GM12878 (cell line): Measurements from ENCODE around the gene CRAT. TPM values are rescaled to one million over a fixed set of nuclear protein-coding genes. Genes with fewer than 3 reads are reported as not detected.

Experiments used
- BACH1 ChIP-seq: fragments of 450-650 bp; IDR thresholded peaks from 2 replicates; pipeline ENCODE4 v1.6.1; 2017; ENCODE audit warnings: mild to moderate bottlenecking, borderline replicate concordance
- BHLHE40 ChIP-seq, 2 experiments: fragments of 450-650 bp in 1 of 2; IDR thresholded peaks; 2 replicates each; pipeline ENCODE4 v1.6.1; 2011 to 2017; ENCODE audit warnings: low read depth in 2 of 2, borderline replicate concordance in 1 of 2, improper control_type of control experiment in 1 of 2, low read length in 1 of 2, mild to moderate bottlenecking in 1 of 2
- IKZF1 ChIP-seq: fragments of 450-650 bp; conservative IDR thresholded peaks from 2 replicates; pipeline ENCODE4 v1.6.1; 2017; ENCODE audit warnings: antibody characterized with exemption, mild to moderate bottlenecking
- MEF2A ChIP-seq: IDR thresholded peaks from 2 replicates; pipeline ENCODE4 v1.6.1; 2011; ENCODE audit warnings: low read depth, mild to moderate bottlenecking, low read length, moderate library complexity; ENCODE audit not compliant: insufficient read depth
- MTA3 ChIP-seq: IDR thresholded peaks from 2 replicates; pipeline ENCODE4 v1.6.1; 2012; ENCODE audit warnings: low read length, inconsistent platforms, borderline replicate concordance
- NBN ChIP-seq: fragments of 450-650 bp; IDR thresholded peaks from 2 replicates; pipeline ENCODE4 v1.6.1; 2016
- RCOR1 ChIP-seq: conservative IDR thresholded peaks from 2 replicates; pipeline ENCODE4 v1.6.1; 2012; ENCODE audit warnings: low read depth, low read length, improper control_type of control experiment
- SMAD5 ChIP-seq: IDR thresholded peaks from 2 replicates; pipeline ENCODE4 v1.6.1; 2016; ENCODE audit warnings: antibody characterized with exemption, low read depth
- SREBF1 ChIP-seq: IDR thresholded peaks from 2 replicates; pipeline ENCODE4 v1.6.1; 2012; ENCODE audit warnings: mild to moderate bottlenecking, low read length
- STAT1 ChIP-seq: fragments of 450-650 bp; conservative IDR thresholded peaks from 2 replicates; pipeline ENCODE4 v1.6.1; 2014; ENCODE audit warnings: antibody characterized with exemption, mild to moderate bottlenecking
- SUPT20H ChIP-seq: IDR thresholded peaks from 2 replicates; pipeline ENCODE4 v1.6.1; 2011; ENCODE audit warnings: low read depth, mild to moderate bottlenecking, low read length, moderate library complexity, borderline replicate concordance; ENCODE audit not compliant: control insufficient read depth
- TAF1 ChIP-seq: IDR thresholded peaks from 2 replicates; pipeline ENCODE4 v1.6.1; 2011; ENCODE audit warnings: mild to moderate bottlenecking, low read depth, low read length, borderline replicate concordance
- TARDBP ChIP-seq: IDR thresholded peaks from 2 replicates; pipeline ENCODE4 v1.6.1; 2016; ENCODE audit warnings: borderline replicate concordance
- polyA plus RNA-seq, 11 experiments: library from polyadenylated mRNA; depleted of rRNA in 4 of 11; unstranded in 6 of 11; stranded (reverse) in 5 of 11; fragments of >200 nt; fragmentation: Nextera tagmentation in 4 of 11; fragmentation: Illumina TruSeq in 1 of 11; extraction: Ambion mirVana in 4 of 11; extraction: Trizol in 1 of 11; gene quantifications; 1 replicate in 1 of 11; 2 replicates in 10 of 11; pipeline versions ENCODE4 v1.2.1 to v1.2.3, GENCODE V29; 2011 to 2016; ENCODE audit warnings: inconsistent platforms in 2 of 11, missing spikeins in 2 of 11, low read depth in 1 of 11
- total RNA-seq, 4 experiments: library from RNA; depleted of rRNA in 3 of 4; stranded (reverse); fragments of >200 nt in 3 of 4; fragmentation: Illumina TruSeq in 1 of 4; extraction: Trizol in 1 of 4; gene quantifications; 2 replicates each; pipeline versions ENCODE4 v1.2.1 to v1.2.3, GENCODE V29; 2013 to 2021
- TF ChIP-seq, protein P1 (sequence below): fragments of 450-650 bp; IDR thresholded peaks from 2 replicates; pipeline ENCODE4 v1.6.1; 2017; ENCODE audit warnings: mild to moderate bottlenecking, moderate library complexity
- TF ChIP-seq, protein P2 (sequence below): fragments of 450-650 bp; conservative IDR thresholded peaks from 2 replicates; pipeline ENCODE4 v1.6.1; 2017; ENCODE audit warnings: mild to moderate bottlenecking, moderate library complexity
- TF ChIP-seq, protein P3 (sequence below): IDR thresholded peaks from 2 replicates; pipeline ENCODE4 v1.6.1; 2011; ENCODE audit warnings: borderline replicate concordance, low read depth, mild to moderate bottlenecking, moderate library complexity, low read length; ENCODE audit not compliant: insufficient read depth, poor library complexity, severe bottlenecking
- TF ChIP-seq, protein P4 (sequence below): fragments of 450-650 bp; IDR thresholded peaks from 2 replicates; pipeline ENCODE4 v1.6.1; 2016; ENCODE audit warnings: mild to moderate bottlenecking

Gene CRAT
- total and polyA plus RNA-seq, 10 of the 15 experiments (the other 5 are each of a cell fraction or from before 2014, with no cell fraction given) = 0.10 to 3.4 (median 1.8) TPM

DNA sequence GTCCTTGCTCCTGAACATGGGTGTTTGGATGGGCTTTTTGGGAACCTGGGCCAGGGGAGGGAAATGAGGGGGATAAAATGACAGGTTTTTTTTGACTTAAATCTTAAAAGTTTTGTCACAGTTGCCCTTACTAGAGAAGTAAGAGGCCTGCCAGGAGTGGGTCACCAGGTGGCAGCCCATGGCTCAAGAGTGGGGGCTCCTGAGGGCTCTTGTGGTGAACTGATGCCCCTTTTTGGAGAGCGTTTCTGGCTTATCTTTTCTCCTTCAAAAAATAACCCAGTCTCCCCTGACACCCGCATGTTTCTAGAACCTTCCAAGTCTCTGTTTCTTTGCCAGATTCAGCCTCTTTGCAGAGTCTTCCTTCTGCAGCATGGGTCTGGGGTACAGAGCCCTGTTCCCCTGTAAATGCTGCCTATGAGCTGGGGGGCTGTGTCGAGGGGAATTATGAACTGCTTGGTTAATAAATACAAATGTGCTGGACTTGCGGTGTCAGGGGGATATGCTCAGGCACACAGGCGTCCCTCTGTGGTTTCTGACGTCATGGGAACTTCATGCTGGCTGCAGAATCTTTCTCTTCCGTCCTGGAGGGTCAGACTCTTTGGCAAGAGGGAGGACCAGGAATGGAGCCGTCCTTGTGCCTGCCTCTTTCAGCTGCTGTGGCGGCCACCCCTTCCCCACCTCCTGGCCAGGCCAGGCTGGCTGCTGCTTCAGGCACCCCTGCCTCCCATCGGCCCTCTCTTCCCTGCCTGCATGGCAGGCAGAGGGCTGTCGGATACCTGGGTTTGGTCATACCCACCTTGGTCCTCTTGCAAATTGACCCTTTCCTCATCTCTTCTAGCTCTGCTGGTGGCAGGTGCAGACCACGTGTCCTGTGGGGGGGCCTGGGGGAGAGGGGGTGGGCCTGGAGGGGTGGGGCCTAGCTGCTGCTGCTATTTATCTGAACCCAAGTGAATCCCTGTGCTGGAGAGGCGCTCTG lies 30.8 kb upstream of the CRAT start (continued):
- TF ChIP-seq BACH1 = peak; percentile 26; the same call in 1 of the 2 replicates
- TF ChIP-seq SREBF1 = 0 out of 2 replicates have a peak, but pooled peaks have one; percentile 25
- TF ChIP-seq NBN = peak; percentile 85
- TF ChIP-seq, protein P1, sequence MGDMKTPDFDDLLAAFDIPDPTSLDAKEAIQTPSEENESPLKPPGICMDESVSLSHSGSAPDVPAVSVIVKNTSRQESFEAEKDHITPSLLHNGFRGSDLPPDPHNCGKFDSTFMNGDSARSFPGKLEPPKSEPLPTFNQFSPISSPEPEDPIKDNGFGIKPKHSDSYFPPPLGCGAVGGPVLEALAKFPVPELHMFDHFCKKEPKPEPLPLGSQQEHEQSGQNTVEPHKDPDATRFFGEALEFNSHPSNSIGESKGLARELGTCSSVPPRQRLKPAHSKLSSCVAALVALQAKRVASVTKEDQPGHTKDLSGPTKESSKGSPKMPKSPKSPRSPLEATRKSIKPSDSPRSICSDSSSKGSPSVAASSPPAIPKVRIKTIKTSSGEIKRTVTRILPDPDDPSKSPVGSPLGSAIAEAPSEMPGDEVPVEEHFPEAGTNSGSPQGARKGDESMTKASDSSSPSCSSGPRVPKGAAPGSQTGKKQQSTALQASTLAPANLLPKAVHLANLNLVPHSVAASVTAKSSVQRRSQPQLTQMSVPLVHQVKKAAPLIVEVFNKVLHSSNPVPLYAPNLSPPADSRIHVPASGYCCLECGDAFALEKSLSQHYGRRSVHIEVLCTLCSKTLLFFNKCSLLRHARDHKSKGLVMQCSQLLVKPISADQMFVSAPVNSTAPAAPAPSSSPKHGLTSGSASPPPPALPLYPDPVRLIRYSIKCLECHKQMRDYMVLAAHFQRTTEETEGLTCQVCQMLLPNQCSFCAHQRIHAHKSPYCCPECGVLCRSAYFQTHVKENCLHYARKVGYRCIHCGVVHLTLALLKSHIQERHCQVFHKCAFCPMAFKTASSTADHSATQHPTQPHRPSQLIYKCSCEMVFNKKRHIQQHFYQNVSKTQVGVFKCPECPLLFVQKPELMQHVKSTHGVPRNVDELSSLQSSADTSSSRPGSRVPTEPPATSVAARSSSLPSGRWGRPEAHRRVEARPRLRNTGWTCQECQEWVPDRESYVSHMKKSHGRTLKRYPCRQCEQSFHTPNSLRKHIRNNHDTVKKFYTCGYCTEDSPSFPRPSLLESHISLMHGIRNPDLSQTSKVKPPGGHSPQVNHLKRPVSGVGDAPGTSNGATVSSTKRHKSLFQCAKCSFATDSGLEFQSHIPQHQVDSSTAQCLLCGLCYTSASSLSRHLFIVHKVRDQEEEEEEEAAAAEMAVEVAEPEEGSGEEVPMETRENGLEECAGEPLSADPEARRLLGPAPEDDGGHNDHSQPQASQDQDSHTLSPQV = no peak
- no peak for TF ChIP-seq MEF2A
- no peak for TF ChIP-seq MTA3
- no peak for TF ChIP-seq SUPT20H
- no peak for TF ChIP-seq SMAD5
- TF ChIP-seq STAT1 = no peak
- TF ChIP-seq, protein P2, sequence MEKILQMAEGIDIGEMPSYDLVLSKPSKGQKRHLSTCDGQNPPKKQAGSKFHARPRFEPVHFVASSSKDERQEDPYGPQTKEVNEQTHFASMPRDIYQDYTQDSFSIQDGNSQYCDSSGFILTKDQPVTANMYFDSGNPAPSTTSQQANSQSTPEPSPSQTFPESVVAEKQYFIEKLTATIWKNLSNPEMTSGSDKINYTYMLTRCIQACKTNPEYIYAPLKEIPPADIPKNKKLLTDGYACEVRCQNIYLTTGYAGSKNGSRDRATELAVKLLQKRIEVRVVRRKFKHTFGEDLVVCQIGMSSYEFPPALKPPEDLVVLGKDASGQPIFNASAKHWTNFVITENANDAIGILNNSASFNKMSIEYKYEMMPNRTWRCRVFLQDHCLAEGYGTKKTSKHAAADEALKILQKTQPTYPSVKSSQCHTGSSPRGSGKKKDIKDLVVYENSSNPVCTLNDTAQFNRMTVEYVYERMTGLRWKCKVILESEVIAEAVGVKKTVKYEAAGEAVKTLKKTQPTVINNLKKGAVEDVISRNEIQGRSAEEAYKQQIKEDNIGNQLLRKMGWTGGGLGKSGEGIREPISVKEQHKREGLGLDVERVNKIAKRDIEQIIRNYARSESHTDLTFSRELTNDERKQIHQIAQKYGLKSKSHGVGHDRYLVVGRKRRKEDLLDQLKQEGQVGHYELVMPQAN = 0 out of 2 replicates have a peak, but pooled peaks have one; percentile 38
- TF ChIP-seq TAF1 = no peak
- TF ChIP-seq, protein P3, sequence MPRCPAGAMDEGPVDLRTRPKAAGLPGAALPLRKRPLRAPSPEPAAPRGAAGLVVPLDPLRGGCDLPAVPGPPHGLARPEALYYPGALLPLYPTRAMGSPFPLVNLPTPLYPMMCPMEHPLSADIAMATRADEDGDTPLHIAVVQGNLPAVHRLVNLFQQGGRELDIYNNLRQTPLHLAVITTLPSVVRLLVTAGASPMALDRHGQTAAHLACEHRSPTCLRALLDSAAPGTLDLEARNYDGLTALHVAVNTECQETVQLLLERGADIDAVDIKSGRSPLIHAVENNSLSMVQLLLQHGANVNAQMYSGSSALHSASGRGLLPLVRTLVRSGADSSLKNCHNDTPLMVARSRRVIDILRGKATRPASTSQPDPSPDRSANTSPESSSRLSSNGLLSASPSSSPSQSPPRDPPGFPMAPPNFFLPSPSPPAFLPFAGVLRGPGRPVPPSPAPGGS = no peak
- no peak for TF ChIP-seq RCOR1
- TF ChIP-seq TARDBP = no peak
- peak; percentile 96 for TF ChIP-seq IKZF1
- TF ChIP-seq BHLHE40 (IDR thresholded peaks at IDR 0.05; ENCODE audit: borderline replicate concordance in 1 of 2, low read depth in 2 of 2, low read length in 1 of 2) = peak; percentile 52 to 77; a peak in 3 of 4 replicates
- TF ChIP-seq, protein P4, sequence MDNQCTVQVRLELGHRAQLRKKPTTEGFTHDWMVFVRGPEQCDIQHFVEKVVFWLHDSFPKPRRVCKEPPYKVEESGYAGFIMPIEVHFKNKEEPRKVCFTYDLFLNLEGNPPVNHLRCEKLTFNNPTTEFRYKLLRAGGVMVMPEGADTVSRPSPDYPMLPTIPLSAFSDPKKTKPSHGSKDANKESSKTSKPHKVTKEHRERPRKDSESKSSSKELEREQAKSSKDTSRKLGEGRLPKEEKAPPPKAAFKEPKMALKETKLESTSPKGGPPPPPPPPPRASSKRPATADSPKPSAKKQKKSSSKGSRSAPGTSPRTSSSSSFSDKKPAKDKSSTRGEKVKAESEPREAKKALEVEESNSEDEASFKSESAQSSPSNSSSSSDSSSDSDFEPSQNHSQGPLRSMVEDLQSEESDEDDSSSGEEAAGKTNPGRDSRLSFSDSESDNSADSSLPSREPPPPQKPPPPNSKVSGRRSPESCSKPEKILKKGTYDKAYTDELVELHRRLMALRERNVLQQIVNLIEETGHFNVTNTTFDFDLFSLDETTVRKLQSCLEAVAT = peak; percentile 80
